GM12878 (cell line): ENCODE data around the gene UMAD1. TPM values are rescaled to one million over a fixed set of nuclear protein-coding genes. Genes with fewer than 3 reads are reported as not detected.

Source experiments
- BACH1 ChIP-seq: fragments of 450-650 bp; IDR thresholded peaks from 2 replicates; pipeline ENCODE4 v1.6.1; 2017; ENCODE audit warnings: mild to moderate bottlenecking, borderline replicate concordance
- EP300 ChIP-seq, 2 experiments: fragments of 150-350 bp in 1 of 2; IDR thresholded peaks; 2 replicates each; pipeline ENCODE4 v1.6.1; 2011 to 2012; ENCODE audit warnings: low read depth in 2 of 2, low read length in 2 of 2, borderline replicate concordance in 1 of 2, improper control_type of control experiment in 1 of 2, inconsistent platforms in 1 of 2; ENCODE audit not compliant: control insufficient read depth in 1 of 2
- IKZF1 ChIP-seq: fragments of 450-650 bp; conservative IDR thresholded peaks from 2 replicates; pipeline ENCODE4 v1.6.1; 2017; ENCODE audit warnings: antibody characterized with exemption, mild to moderate bottlenecking
- MYB ChIP-seq: fragments of 150-350 bp; IDR thresholded peaks from 2 replicates; pipeline ENCODE4 v1.6.1; 2014; ENCODE audit warnings: mild to moderate bottlenecking, low read depth, low read length, borderline replicate concordance
- NFIC ChIP-seq: IDR thresholded peaks from 2 replicates; pipeline ENCODE4 v1.6.1; 2012; ENCODE audit warnings: low read depth, mild to moderate bottlenecking, inconsistent platforms, low read length, moderate library complexity
- NR2F1 ChIP-seq: fragments of 450-650 bp; conservative IDR thresholded peaks from 2 replicates; pipeline ENCODE4 v1.6.1; 2017; ENCODE audit warnings: mild to moderate bottlenecking
- PAX8 ChIP-seq: fragments of 450-650 bp; IDR thresholded peaks from 2 replicates; pipeline ENCODE4 v1.6.1; 2017; ENCODE audit warnings: mild to moderate bottlenecking, moderate library complexity
- POLR2AphosphoS5 ChIP-seq: IDR thresholded peaks from 2 replicates; pipeline ENCODE4 v1.6.1; 2011; ENCODE audit warnings: mild to moderate bottlenecking, low read length, inconsistent platforms
- POU2F2 ChIP-seq: IDR thresholded peaks from 3 replicates; pipeline ENCODE4 v1.6.1; 2011; ENCODE audit warnings: low read depth, mild to moderate bottlenecking, low read length, borderline replicate concordance
- SMC3 ChIP-seq: IDR thresholded peaks from 2 replicates; pipeline ENCODE4 v1.6.1; 2011; ENCODE audit warnings: low read length, improper control_type of control experiment, borderline replicate concordance
- ZNF24 ChIP-seq: fragments of 450-650 bp; IDR thresholded peaks from 2 replicates; pipeline ENCODE4 v1.6.1; 2017; ENCODE audit warnings: antibody characterized with exemption, mild to moderate bottlenecking
- polyA plus RNA-seq, 11 experiments: library from polyadenylated mRNA; depleted of rRNA in 4 of 11; unstranded in 6 of 11; stranded (reverse) in 5 of 11; fragments of >200 nt; fragmentation: Nextera tagmentation in 4 of 11; fragmentation: Illumina TruSeq in 1 of 11; extraction: Ambion mirVana in 4 of 11; extraction: Trizol in 1 of 11; gene quantifications; 1 replicate in 1 of 11; 2 replicates in 10 of 11; pipeline versions ENCODE4 v1.2.1 to v1.2.3, GENCODE V29; 2011 to 2016; ENCODE audit warnings: inconsistent platforms in 2 of 11, missing spikeins in 2 of 11, low read depth in 1 of 11
- total RNA-seq, 4 experiments: library from RNA; depleted of rRNA in 3 of 4; stranded (reverse); fragments of >200 nt in 3 of 4; fragmentation: Illumina TruSeq in 1 of 4; extraction: Trizol in 1 of 4; gene quantifications; 2 replicates each; pipeline versions ENCODE4 v1.2.1 to v1.2.3, GENCODE V29; 2013 to 2021
- TF ChIP-seq, protein P1 (sequence below): fragments of 450-650 bp; formaldehyde crosslinking; IDR thresholded peaks from 2 replicates; pipeline ENCODE4 v1.4.0; 2020; ENCODE audit warnings: mild to moderate bottlenecking, moderate library complexity
- TF ChIP-seq, protein P2 (sequence below): fragments of 450-650 bp; IDR thresholded peaks from 2 replicates; pipeline ENCODE4 v1.6.1; 2017; ENCODE audit warnings: borderline replicate concordance
- TF ChIP-seq, protein P3 (sequence below): fragments of 450-650 bp; IDR thresholded peaks from 2 replicates; pipeline ENCODE4 v1.6.1; 2016; ENCODE audit warnings: mild to moderate bottlenecking
- TF ChIP-seq, protein P4 (sequence below): IDR thresholded peaks from 2 replicates; pipeline ENCODE4 v1.6.1; 2012; ENCODE audit warnings: low read depth, low read length, improper control_type of control experiment

UMAD1 gene
- total and polyA plus RNA-seq, 10 of the 15 experiments (the other 5 are each of a cell fraction or from before 2014, with no cell fraction given) = 6.0 to 28.6 (median 9.3) TPM

DNA sequence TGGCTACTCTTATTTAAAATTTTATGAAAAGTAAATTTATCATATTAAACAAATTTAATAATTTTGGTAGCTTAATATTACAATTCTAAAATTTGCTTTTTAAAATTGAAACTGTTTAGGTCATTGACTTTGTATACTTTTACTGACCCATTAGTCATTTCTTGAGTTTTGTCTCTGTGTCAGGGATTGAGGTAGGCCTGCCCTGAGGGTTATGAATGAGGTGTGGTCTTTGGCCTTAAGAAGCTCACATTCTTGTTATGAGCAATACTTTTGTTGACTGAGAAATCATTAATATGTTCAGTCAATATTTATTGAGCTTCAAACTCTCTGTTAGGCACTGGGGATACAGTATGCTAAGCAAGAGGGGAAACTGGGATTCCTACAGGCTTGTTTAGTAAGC, 124.9 kb downstream of the UMAD1 start (continued):
- TF ChIP-seq, protein P1, sequence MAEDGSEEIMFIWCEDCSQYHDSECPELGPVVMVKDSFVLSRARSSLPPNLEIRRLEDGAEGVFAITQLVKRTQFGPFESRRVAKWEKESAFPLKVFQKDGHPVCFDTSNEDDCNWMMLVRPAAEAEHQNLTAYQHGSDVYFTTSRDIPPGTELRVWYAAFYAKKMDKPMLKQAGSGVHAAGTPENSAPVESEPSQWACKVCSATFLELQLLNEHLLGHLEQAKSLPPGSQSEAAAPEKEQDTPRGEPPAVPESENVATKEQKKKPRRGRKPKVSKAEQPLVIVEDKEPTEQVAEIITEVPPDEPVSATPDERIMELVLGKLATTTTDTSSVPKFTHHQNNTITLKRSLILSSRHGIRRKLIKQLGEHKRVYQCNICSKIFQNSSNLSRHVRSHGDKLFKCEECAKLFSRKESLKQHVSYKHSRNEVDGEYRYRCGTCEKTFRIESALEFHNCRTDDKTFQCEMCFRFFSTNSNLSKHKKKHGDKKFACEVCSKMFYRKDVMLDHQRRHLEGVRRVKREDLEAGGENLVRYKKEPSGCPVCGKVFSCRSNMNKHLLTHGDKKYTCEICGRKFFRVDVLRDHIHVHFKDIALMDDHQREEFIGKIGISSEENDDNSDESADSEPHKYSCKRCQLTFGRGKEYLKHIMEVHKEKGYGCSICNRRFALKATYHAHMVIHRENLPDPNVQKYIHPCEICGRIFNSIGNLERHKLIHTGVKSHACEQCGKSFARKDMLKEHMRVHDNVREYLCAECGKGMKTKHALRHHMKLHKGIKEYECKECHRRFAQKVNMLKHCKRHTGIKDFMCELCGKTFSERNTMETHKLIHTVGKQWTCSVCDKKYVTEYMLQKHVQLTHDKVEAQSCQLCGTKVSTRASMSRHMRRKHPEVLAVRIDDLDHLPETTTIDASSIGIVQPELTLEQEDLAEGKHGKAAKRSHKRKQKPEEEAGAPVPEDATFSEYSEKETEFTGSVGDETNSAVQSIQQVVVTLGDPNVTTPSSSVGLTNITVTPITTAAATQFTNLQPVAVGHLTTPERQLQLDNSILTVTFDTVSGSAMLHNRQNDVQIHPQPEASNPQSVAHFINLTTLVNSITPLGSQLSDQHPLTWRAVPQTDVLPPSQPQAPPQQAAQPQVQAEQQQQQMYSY = no peak
- TF ChIP-seq, protein P2, sequence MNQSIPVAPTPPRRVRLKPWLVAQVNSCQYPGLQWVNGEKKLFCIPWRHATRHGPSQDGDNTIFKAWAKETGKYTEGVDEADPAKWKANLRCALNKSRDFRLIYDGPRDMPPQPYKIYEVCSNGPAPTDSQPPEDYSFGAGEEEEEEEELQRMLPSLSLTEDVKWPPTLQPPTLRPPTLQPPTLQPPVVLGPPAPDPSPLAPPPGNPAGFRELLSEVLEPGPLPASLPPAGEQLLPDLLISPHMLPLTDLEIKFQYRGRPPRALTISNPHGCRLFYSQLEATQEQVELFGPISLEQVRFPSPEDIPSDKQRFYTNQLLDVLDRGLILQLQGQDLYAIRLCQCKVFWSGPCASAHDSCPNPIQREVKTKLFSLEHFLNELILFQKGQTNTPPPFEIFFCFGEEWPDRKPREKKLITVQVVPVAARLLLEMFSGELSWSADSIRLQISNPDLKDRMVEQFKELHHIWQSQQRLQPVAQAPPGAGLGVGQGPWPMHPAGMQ = no peak
- no peak for TF ChIP-seq SMC3
- TF ChIP-seq, protein P3, sequence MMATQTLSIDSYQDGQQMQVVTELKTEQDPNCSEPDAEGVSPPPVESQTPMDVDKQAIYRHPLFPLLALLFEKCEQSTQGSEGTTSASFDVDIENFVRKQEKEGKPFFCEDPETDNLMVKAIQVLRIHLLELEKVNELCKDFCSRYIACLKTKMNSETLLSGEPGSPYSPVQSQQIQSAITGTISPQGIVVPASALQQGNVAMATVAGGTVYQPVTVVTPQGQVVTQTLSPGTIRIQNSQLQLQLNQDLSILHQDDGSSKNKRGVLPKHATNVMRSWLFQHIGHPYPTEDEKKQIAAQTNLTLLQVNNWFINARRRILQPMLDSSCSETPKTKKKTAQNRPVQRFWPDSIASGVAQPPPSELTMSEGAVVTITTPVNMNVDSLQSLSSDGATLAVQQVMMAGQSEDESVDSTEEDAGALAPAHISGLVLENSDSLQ = no peak
- TF ChIP-seq PAX8 = no peak
- TF ChIP-seq POU2F2 = no peak
- no peak for TF ChIP-seq POLR2AphosphoS5
- no peak for TF ChIP-seq BACH1
- TF ChIP-seq ZNF24 = no peak
- TF ChIP-seq EP300 (IDR thresholded peaks at IDR 0.05; ENCODE audit: borderline replicate concordance in 1 of 2, control insufficient read depth in 1 of 2, low read depth in 2 of 2, low read length in 2 of 2) = peak; percentile 45 to 54; a peak in 2 of 4 replicates
- TF ChIP-seq NFIC = peak; percentile 95; the same call in 1 of the 2 replicates
- TF ChIP-seq IKZF1 = no peak
- TF ChIP-seq, protein P4, sequence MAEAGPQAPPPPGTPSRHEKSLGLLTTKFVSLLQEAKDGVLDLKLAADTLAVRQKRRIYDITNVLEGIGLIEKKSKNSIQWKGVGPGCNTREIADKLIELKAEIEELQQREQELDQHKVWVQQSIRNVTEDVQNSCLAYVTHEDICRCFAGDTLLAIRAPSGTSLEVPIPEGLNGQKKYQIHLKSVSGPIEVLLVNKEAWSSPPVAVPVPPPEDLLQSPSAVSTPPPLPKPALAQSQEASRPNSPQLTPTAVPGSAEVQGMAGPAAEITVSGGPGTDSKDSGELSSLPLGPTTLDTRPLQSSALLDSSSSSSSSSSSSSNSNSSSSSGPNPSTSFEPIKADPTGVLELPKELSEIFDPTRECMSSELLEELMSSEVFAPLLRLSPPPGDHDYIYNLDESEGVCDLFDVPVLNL = no peak
- TF ChIP-seq MYB = no peak
- peak; percentile 96 for TF ChIP-seq NR2F1
